Large intestine (tissue), 3 donors: ENCODE results near the gene FLRT3. TPM values are rescaled to one million over a fixed set of nuclear protein-coding genes. Genes with fewer than 3 reads are reported as not detected.

ENCODE experiments used
- DNase-seq, 2 donors: peaks; one replicate each; pipeline versions ENCODE4 v3.0.0 to v3.0.0-alpha.2; 2013
- H3K27ac ChIP-seq: one replicate; pipeline ENCODE4 v1.5.1; 2013; ENCODE audit warnings: low read length
- H3K27me3 ChIP-seq: 2 replicates; pipeline ENCODE4 v1.6.1; 2013; ENCODE audit warnings: low read length; ENCODE audit not compliant: control insufficient read depth, insufficient read depth
- H3K36me3 ChIP-seq: 2 replicates; pipeline ENCODE4 v1.6.1; 2013; ENCODE audit warnings: low read length; ENCODE audit not compliant: control insufficient read depth, insufficient read depth
- H3K4me1 ChIP-seq: one replicate; pipeline ENCODE4 v1.6.1; 2013; ENCODE audit warnings: low read length; ENCODE audit not compliant: control insufficient read depth, insufficient read depth
- H3K4me3 ChIP-seq: one replicate; pipeline ENCODE4 v1.5.1; 2013; ENCODE audit warnings: low read length
- H3K9me3 ChIP-seq: one replicate; pipeline ENCODE4 v1.6.1; 2013; ENCODE audit warnings: mild to moderate bottlenecking, low read depth, low read length, moderate library complexity; ENCODE audit not compliant: control insufficient read depth
- WGBS: methylation state at CpG from one replicate; pipeline ENCODE4 v1.1.5; 2013; ENCODE audit warnings: low lambda C conversion rate; ENCODE audit not compliant: insufficient coverage; 5-methylcytosine and 5-hydroxymethylcytosine counted together
- polyA plus RNA-seq: library from polyadenylated mRNA; unstranded; fragments of 120-200 nt; gene quantifications from one replicate; pipeline ENCODE4 v1.2.1, GENCODE V29; 2013

Gene FLRT3
- polyA plus RNA-seq, 1 donor, result 96.3 TPM

- no peaks in the 10 kb centered on the region for H3K9me3 ChIP-seq
- no peaks in the 10 kb centered on the region for H3K27me3 ChIP-seq
- peak overlapping the region; percentile 66 for H3K4me3 ChIP-seq
- peak in 1 of 2 donors; percentile 35 for DNase-seq
- H3K4me1 ChIP-seq, result no peaks in the 10 kb centered on the region
- H3K27ac ChIP-seq, result peak overlapping the region; percentile 91
- peaks cover 3% of the 10 kb centered on the region for H3K36me3 ChIP-seq
- WGBS, result 23% methylated on average over 2 of the region's 3 CpGs
These were observed 3.7 kb downstream of the FLRT3 start for GRCh38 chr20:14333721-14334120.

GRCh38 chr20:14332866-14333265 lies 4.5 kb downstream of the FLRT3 start:
- DNase-seq, result peak in 1 of 2 donors; percentile 37
- H3K4me3 ChIP-seq, result peak overlapping the region; percentile 66
- H3K27me3 ChIP-seq, result no peaks in the 10 kb centered on the region
- H3K36me3 ChIP-seq, result peaks cover 6% of the 10 kb centered on the region
- no peak overlapping the region for H3K27ac ChIP-seq
- no CpG with 5 or more reads among the region's 2 CpGs for WGBS
- H3K9me3 ChIP-seq, result no peaks in the 10 kb centered on the region
- H3K4me1 ChIP-seq, result peaks cover 3% of the 10 kb centered on the region

GRCh38 chr20:14331646-14332045 lies 5.8 kb downstream of the FLRT3 start:
- no peak for DNase-seq
- H3K4me3 ChIP-seq, result no peak overlapping the region
- H3K4me1 ChIP-seq, result peaks cover 3% of the 10 kb centered on the region
- 76% methylated on average over 2 of the region's 6 CpGs for WGBS
- no peaks in the 10 kb centered on the region for H3K9me3 ChIP-seq
- H3K36me3 ChIP-seq, result peaks cover 14% of the 10 kb centered on the region
- no peak overlapping the region for H3K27ac ChIP-seq
- H3K27me3 ChIP-seq, result no peaks in the 10 kb centered on the region

GRCh38 chr20:14319704-14320103 lies 17.7 kb downstream of the FLRT3 start:
- DNase-seq, result no peak
- Histone ChIP-seq H3K36me3 (peaks cover 2% of the 10 kb centered on the region), H3K27me3 (no peaks in the 10 kb centered on the region), H3K9me3 (no peaks in the 10 kb centered on the region), H3K4me1 (no peaks in the 10 kb centered on the region), H3K27ac (no peak overlapping the region), H3K4me3 (no peak overlapping the region)
- WGBS, result no CpG with 5 or more reads among the region's 1 CpG

- no peak overlapping the region for H3K27ac ChIP-seq
- no peaks in the 10 kb centered on the region for H3K36me3 ChIP-seq
- peaks cover 1% of the 10 kb centered on the region for H3K4me1 ChIP-seq
- WGBS, result 100% methylated on average over 1 of the region's 2 CpGs
- H3K4me3 ChIP-seq, result no peak overlapping the region
- H3K9me3 ChIP-seq, result no peaks in the 10 kb centered on the region
- DNase-seq, result no peak
- no peaks in the 10 kb centered on the region for H3K27me3 ChIP-seq
These were observed 23.9 kb downstream of the FLRT3 start for GRCh38 chr20:14313341-14314020.

- Histone ChIP-seq H3K4me1 (peaks cover 6% of the 10 kb centered on the region), H3K36me3 (no peaks in the 10 kb centered on the region), H3K27ac (no peak overlapping the region), H3K27me3 (no peaks in the 10 kb centered on the region), H3K4me3 (no peak overlapping the region), H3K9me3 (no peaks in the 10 kb centered on the region)
- no peak for DNase-seq
- WGBS, result no CpG with 5 or more reads among the region's 2 CpGs
These were observed 25.4 kb downstream of the FLRT3 start for GRCh38 chr20:14312001-14312400.

GRCh38 chr20:14310977-14311627 lies 26.3 kb downstream of the FLRT3 start:
- Histone ChIP-seq H3K27me3 (no peaks in the 10 kb centered on the region), H3K36me3 (no peaks in the 10 kb centered on the region), H3K9me3 (no peaks in the 10 kb centered on the region), H3K4me3 (no peak overlapping the region), H3K27ac (no peak overlapping the region), H3K4me1 (peaks cover 6% of the 10 kb centered on the region)
- DNase-seq, result no peak
- WGBS, result no CpG with 5 or more reads among the region's 5 CpGs

- Histone ChIP-seq H3K4me3 (no peak overlapping the region), H3K27me3 (no peaks in the 10 kb centered on the region), H3K4me1 (peaks cover 11% of the 10 kb centered on the region), H3K9me3 (no peaks in the 10 kb centered on the region), H3K27ac (peak overlapping the region; percentile 45), H3K36me3 (no peaks in the 10 kb centered on the region)
- WGBS, result no CpG with 5 or more reads among the region's 2 CpGs
- peak in 1 of 2 donors; percentile 39 for DNase-seq
These were observed 29.5 kb downstream of the FLRT3 start for GRCh38 chr20:14307956-14308355.

- WGBS, result 86% methylated on average over 1 of the region's 1 CpG
- H3K9me3 ChIP-seq, result no peaks in the 10 kb centered on the region
- H3K4me3 ChIP-seq, result no peak overlapping the region
- no peak overlapping the region for H3K27ac ChIP-seq
- H3K36me3 ChIP-seq, result no peaks in the 10 kb centered on the region
- peaks cover 11% of the 10 kb centered on the region for H3K4me1 ChIP-seq
- DNase-seq, result peak in 1 of 2 donors; percentile 54
- H3K27me3 ChIP-seq, result no peaks in the 10 kb centered on the region
These were observed 32.9 kb downstream of the FLRT3 start for GRCh38 chr20:14304472-14304871.

GRCh38 chr20:14303651-14304050 lies 33.8 kb downstream of the FLRT3 start:
- Histone ChIP-seq H3K36me3 (no peaks in the 10 kb centered on the region), H3K4me1 (peaks cover 11% of the 10 kb centered on the region), H3K9me3 (no peaks in the 10 kb centered on the region), H3K27me3 (no peaks in the 10 kb centered on the region), H3K4me3 (no peak overlapping the region), H3K27ac (no peak overlapping the region)
- no peak for DNase-seq

GRCh38 chr20:14303106-14303505 lies 34.3 kb downstream of the FLRT3 start:
- DNase-seq, result no peak
- H3K27me3 ChIP-seq, result no peaks in the 10 kb centered on the region
- no peaks in the 10 kb centered on the region for H3K36me3 ChIP-seq
- peaks cover 6% of the 10 kb centered on the region for H3K4me1 ChIP-seq
- H3K27ac ChIP-seq, result no peak overlapping the region
- H3K4me3 ChIP-seq, result no peak overlapping the region
- WGBS, result no CpG with 5 or more reads among the region's 6 CpGs
- H3K9me3 ChIP-seq, result no peaks in the 10 kb centered on the region
